ENCODE measurements around the gene CXCL12.

Gene CXCL12

GRCh38 chr10:44385026-44385695 is at the start of gene CXCL12:
Gene CXCL12, minus strand, starts transcription at chr10:44385097. Its CDS starts 92 bp downstream, at chr10:44385005.
- H3K27ac ChIP-seq = no peak within 1 kb of the TSS

DNA sequence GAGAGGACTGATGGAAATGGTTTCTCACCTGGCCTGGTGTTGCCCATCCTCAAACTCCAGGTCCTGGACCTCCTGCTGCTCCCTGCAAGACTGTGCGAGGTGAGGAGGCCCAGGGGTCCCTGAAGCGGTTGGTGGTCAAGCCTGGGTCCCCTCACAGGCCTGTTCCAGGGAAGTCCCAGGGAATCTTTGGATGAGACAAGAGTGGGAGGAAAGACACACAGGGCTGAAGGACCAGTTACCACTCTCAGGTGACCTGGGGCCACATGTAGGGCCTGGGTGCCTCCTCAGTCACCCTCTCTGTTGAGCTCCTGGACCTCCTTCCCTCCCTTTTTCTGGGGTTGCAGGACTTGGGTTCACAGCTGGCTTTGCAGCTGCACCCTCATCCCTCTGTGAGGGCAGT is 42.6 kb upstream of the CXCL12 start:
- Histone ChIP-seq H3K27ac (no peak overlapping the region), H3K27me3 (ENCODE audit: insufficient read depth, low read depth, severe bottlenecking) (peaks cover 60% of the 10 kb centered on the region), H3K9me3 (ENCODE audit: severe bottlenecking) (no peaks in the 10 kb centered on the region), H3K4me3 (ENCODE audit: low read depth, low read length) (no peak overlapping the region), H3K36me3 (no peaks in the 10 kb centered on the region)
- TF ChIP-seq CTCF (IDR thresholded peaks at IDR 0.05; ENCODE audit: low read depth, low read length) = no peak
- DNase-seq = no peak

More at GRCh38 chr10:44385026-44385695, at the start of gene CXCL12:
- H3K27me3 ChIP-seq (ENCODE audit: insufficient read depth, low read depth, severe bottlenecking) = peaks cover 76% of the 10 kb centered on the region
- no peaks in the 10 kb centered on the region for H3K9me3 ChIP-seq (ENCODE audit: severe bottlenecking)
- DNase-seq = no peak
- no peaks in the 10 kb centered on the region for H3K36me3 ChIP-seq
- no peak for TF ChIP-seq CTCF (IDR thresholded peaks at IDR 0.05; ENCODE audit: low read depth, low read length)
- peak within 1 kb of the TSS; percentile 31 for H3K4me3 ChIP-seq (ENCODE audit: low read depth, low read length)

DNA sequence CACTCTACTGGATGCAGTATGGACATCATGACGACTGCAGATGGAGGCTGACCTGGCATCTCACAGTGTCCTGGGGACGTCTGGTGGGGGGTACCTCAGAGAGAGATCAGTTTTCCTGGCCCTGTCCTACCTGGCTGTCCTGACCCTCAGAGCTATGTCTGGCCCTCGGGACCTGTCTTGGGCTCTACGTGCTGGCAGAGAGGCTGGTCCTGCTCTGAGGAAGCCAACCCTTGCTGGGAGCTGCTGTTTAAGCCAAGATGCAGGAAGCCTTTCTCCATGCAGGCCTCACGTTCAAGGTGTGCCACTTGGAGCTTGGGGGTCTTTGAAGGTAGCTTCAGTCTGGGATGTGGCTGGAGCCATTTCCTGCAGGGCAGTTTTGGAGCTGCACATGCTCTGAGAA is 42.1 kb upstream of the CXCL12 start:
- no peak for DNase-seq
- Histone ChIP-seq H3K4me3 (ENCODE audit: low read depth, low read length) (no peak overlapping the region), H3K36me3 (no peaks in the 10 kb centered on the region), H3K27ac (no peak overlapping the region), H3K27me3 (ENCODE audit: insufficient read depth, low read depth, severe bottlenecking) (peaks cover 60% of the 10 kb centered on the region), H3K9me3 (ENCODE audit: severe bottlenecking) (no peaks in the 10 kb centered on the region)
- TF ChIP-seq CTCF (IDR thresholded peaks at IDR 0.05; ENCODE audit: low read depth, low read length) = no peak

- no peak for DNase-seq
- Histone ChIP-seq H3K36me3 (no peaks in the 10 kb centered on the region), H3K9me3 (ENCODE audit: severe bottlenecking) (no peaks in the 10 kb centered on the region), H3K4me3 (ENCODE audit: low read depth, low read length) (no peak overlapping the region), H3K27me3 (ENCODE audit: insufficient read depth, low read depth, severe bottlenecking) (peaks cover 63% of the 10 kb centered on the region), H3K27ac (no peak overlapping the region)
- TF ChIP-seq CTCF (IDR thresholded peaks at IDR 0.05; ENCODE audit: low read depth, low read length) = no peak
These were observed 41.5 kb upstream of the CXCL12 start for GRCh38 chr10:44426247-44427034.

GRCh38 chr10:44425466-44425865 is 40.6 kb upstream of the CXCL12 start:
- Histone ChIP-seq H3K4me3 (ENCODE audit: low read depth, low read length) (no peak overlapping the region), H3K27ac (no peak overlapping the region), H3K36me3 (no peaks in the 10 kb centered on the region), H3K27me3 (ENCODE audit: insufficient read depth, low read depth, severe bottlenecking) (peaks cover 65% of the 10 kb centered on the region), H3K9me3 (ENCODE audit: severe bottlenecking) (no peaks in the 10 kb centered on the region)
- TF ChIP-seq CTCF (IDR thresholded peaks at IDR 0.05; ENCODE audit: low read depth, low read length) = no peak
- DNase-seq = no peak
